Measurements from ENCODE around the gene SLCO3A1. TPM values are rescaled to one million over a fixed set of nuclear protein-coding genes. Genes with fewer than 3 reads are reported as not detected.

SLCO3A1 gene
- total and polyA plus RNA-seq, 12 donors, result 33.9 to 57.2 (median 46.4) TPM

- Histone ChIP-seq H3K27ac (no peak overlapping the region), H3K4me3 (no peak overlapping the region), H3K36me3 (peaks cover 0 to 76% (median 16%) of the 10 kb centered on the region in 9 donors), H3K9me3 (no peaks in the 10 kb centered on the region), H3K4me1 (peaks cover 0 to 10% (median 0%) of the 10 kb centered on the region in 9 donors), H3K27me3 (no peaks in the 10 kb centered on the region)
- ATAC-seq (no peak), DNase-seq (no peak)
- TF ChIP-seq CTCF (IDR thresholded peaks at IDR 0.05), result no peak
- intact Hi-C loops (cut with DNase I), result no loop called here
- WGBS, 2 donors, result 90% methylated on average over 9 of the region's 9 CpGs
These were observed 302.4 kb downstream of the SLCO3A1 start for GRCh38 chr15:92155934-92156333.

- Histone ChIP-seq H3K36me3 (peaks cover 0 to 74% (median 12%) of the 10 kb centered on the region in 9 donors), H3K9me3 (no peaks in the 10 kb centered on the region), H3K4me1 (peaks cover 0 to 10% (median 0%) of the 10 kb centered on the region in 9 donors), H3K27ac (no peak overlapping the region), H3K4me3 (no peak overlapping the region), H3K27me3 (no peaks in the 10 kb centered on the region)
- WGBS, 2 donors, result 92 to 94% methylated on average over 10 of the region's 10 CpGs
- intact Hi-C loops (cut with DNase I), result no loop called here
- no peak for TF ChIP-seq CTCF (IDR thresholded peaks at IDR 0.05)
- ATAC-seq (no peak), DNase-seq (no peak)
These were observed 304.3 kb downstream of the SLCO3A1 start for GRCh38 chr15:92157666-92158298.

GRCh38 chr15:92158426-92158825, 304.9 kb downstream of the SLCO3A1 start:
- Histone ChIP-seq H3K4me1 (peaks cover 0 to 10% (median 0%) of the 10 kb centered on the region in 9 donors), H3K4me3 (no peak overlapping the region), H3K27me3 (no peaks in the 10 kb centered on the region), H3K27ac (no peak overlapping the region), H3K9me3 (no peaks in the 10 kb centered on the region), H3K36me3 (peaks cover 0 to 74% (median 17%) of the 10 kb centered on the region in 9 donors)
- no peak for ATAC-seq
- intact Hi-C loops (cut with DNase I), result no loop called here
- TF ChIP-seq CTCF (IDR thresholded peaks at IDR 0.05), result no peak
- DNase-seq, result no peak
- 84 to 94% methylated on average over 6 of the region's 6 CpGs for WGBS, 2 donors

GRCh38 chr15:92159481-92159880, 306.0 kb downstream of the SLCO3A1 start:
- peaks cover 0 to 75% (median 21%) of the 10 kb centered on the region in 9 donors for H3K36me3 ChIP-seq

More at GRCh38 chr15:92159481-92159880, 306.0 kb downstream of the SLCO3A1 start:
- ATAC-seq (peak in 3 of 8 donors; percentile 26 to 67 (median 55)), DNase-seq (no peak)
- intact Hi-C loops (cut with DNase I), result no loop called here
- Histone ChIP-seq H3K4me1 (peaks cover 0 to 10% (median 0%) of the 10 kb centered on the region in 9 donors), H3K9me3 (no peaks in the 10 kb centered on the region), H3K27me3 (no peaks in the 10 kb centered on the region), H3K27ac (no peak overlapping the region), H3K4me3 (no peak overlapping the region)
- 40 to 70% methylated on average over 2 of the region's 2 CpGs for WGBS, 2 donors
- TF ChIP-seq CTCF (IDR thresholded peaks at IDR 0.05), result no peak

Data from heart right ventricle (tissue), 16 donors.